GM12878 (cell line): ENCODE data around the gene LCE2A. TPM values are rescaled to one million over a fixed set of nuclear protein-coding genes. Genes with fewer than 3 reads are reported as not detected.

Source experiments
- ATAC-seq: fragments of 200-7000 bp; cut with Tn5 transposase; 3 replicates; pipeline ENCODE4 v1.9.1; 2020; ENCODE audit warnings: mild to moderate bottlenecking, moderate library complexity
- BruUV-seq: library from RNA; stranded (reverse); fragments of 400-500 nt; replicated peaks from 2 replicates; lab custom pipeline; 2021; lab: Mats Ljungman, UMichigan
- CTCF ChIA-PET: fragments of 300-600 bp; sonication (Branson Sonifier 250); formaldehyde crosslinking; extraction: SDS; loops from one replicate; lab custom pipeline; 2021; ENCODE audit warnings: inconsistent platforms; lab: Yijun Ruan, JAX
- POLR2A ChIA-PET: fragments of 350-600 bp; formaldehyde crosslinking; extraction: SDS; loops from one replicate; lab custom pipeline; 2021; ENCODE audit warnings: inconsistent platforms; lab: Charles Lee
- RAD21 ChIA-PET: fragments of 300-600 bp; sonication (Branson Sonifier 250); formaldehyde crosslinking; loops from one replicate; lab custom pipeline; 2023; ENCODE audit warnings: antibody characterized with exemption; ENCODE audit not compliant: unreplicated experiment; lab: Charles Lee
- SMC1A ChIA-PET: fragments of 300-600 bp; sonication (Branson Sonifier 250); formaldehyde crosslinking; loops from one replicate; lab custom pipeline; 2023; ENCODE audit not compliant: unreplicated experiment, uncharacterized antibody; lab: Charles Lee
- DNase-seq: peaks from one replicate; pipeline ENCODE4 v3.0.0-alpha.2; 2011; ENCODE audit warnings: low read depth, low spot score
- FAIRE-seq: peaks from 3 replicates; lab custom pipeline; 2011; peaks lifted over from hg19 to GRCh38; lab: Jason Lieb, UNC
- H2AFZ ChIP-seq: 2 replicates; pipeline ENCODE4 v1.6.0; 2011; ENCODE audit warnings: low read depth, low read length, control low read depth; ENCODE audit not compliant: control insufficient read depth
- H3K27ac ChIP-seq: 2 replicates; pipeline ENCODE4 v1.5.1; 2011; ENCODE audit warnings: control low read depth; ENCODE audit not compliant: control insufficient read depth, insufficient read depth
- H3K27me3 ChIP-seq, 2 experiments: replicated peaks in 1 of 2; 2 replicates each; pipeline versions ENCODE4 v1.6.0 to v1.6.1; 2011; ENCODE audit warnings: low read length in 1 of 2; ENCODE audit not compliant: control insufficient read depth in 2 of 2, insufficient read depth in 2 of 2
- H3K36me3 ChIP-seq, 2 experiments: 2 replicates each; pipeline ENCODE4 v1.5.1; 2011; ENCODE audit warnings: low read length in 1 of 2; ENCODE audit not compliant: control insufficient read depth in 2 of 2, insufficient read depth in 2 of 2
- H3K4me1 ChIP-seq: 2 replicates; pipeline ENCODE4 v1.6.1; 2011; ENCODE audit warnings: mild to moderate bottlenecking, low read length, moderate library complexity, mixed read lengths; ENCODE audit not compliant: control insufficient read depth, insufficient read depth
- H3K4me2 ChIP-seq: 2 replicates; pipeline ENCODE4 v1.6.0; 2011; ENCODE audit warnings: control low read depth; ENCODE audit not compliant: control insufficient read depth, insufficient read depth
- H3K4me3 ChIP-seq: fragments of 200-600 bp; sonication (generic); 2 replicates; pipeline ENCODE4 v1.5.1; 2016
- H3K79me2 ChIP-seq: 2 replicates; pipeline ENCODE4 v1.6.0; 2011; ENCODE audit warnings: low read length; ENCODE audit not compliant: control insufficient read depth, insufficient read depth
- H3K9ac ChIP-seq: 2 replicates; pipeline ENCODE4 v1.8.0; 2011; ENCODE audit warnings: low read length, control low read depth, mixed read lengths; ENCODE audit not compliant: control insufficient read depth, insufficient read depth
- H3K9me3 ChIP-seq: replicated peaks from 3 replicates; pipeline ENCODE4 v1.5.1; 2011; ENCODE audit warnings: mild to moderate bottlenecking, low read length; ENCODE audit not compliant: control insufficient read depth, insufficient read depth
- H4K20me1 ChIP-seq: 2 replicates; pipeline ENCODE4 v1.6.0; 2011; ENCODE audit not compliant: control insufficient read depth, insufficient read depth
- RBBP5 ChIP-seq: fragments of 200-600 bp; sonication (generic); conservative IDR thresholded peaks from 2 replicates; pipeline ENCODE4 v1.6.1; 2016
- WGBS: methylation state at CpG from one replicate; pipeline ENCODE4 v1.1.6; 2016; ENCODE audit warnings: low lambda C conversion rate; ENCODE audit not compliant: insufficient replicate concordance, insufficient coverage; ENCODE audit errors: missing lambda C conversion rate; 5-methylcytosine and 5-hydroxymethylcytosine counted together
- in situ Hi-C: fragments of 300-500 bp; cut with MboI; formaldehyde crosslinking; loops from 9 replicates; pipeline ENCODE4 v1.14.3; 2018; ENCODE audit warnings: mixed read lengths
- intact Hi-C: fragments of 100-400 bp; cut with micrococcal nuclease; formaldehyde crosslinking; loops from one replicate; pipeline ENCODE4 v1.14.2; 2022; ENCODE audit not compliant: unreplicated experiment
- polyA plus RNA-seq, 11 experiments: library from polyadenylated mRNA; depleted of rRNA in 4 of 11; unstranded in 6 of 11; stranded (reverse) in 5 of 11; fragments of >200 nt; fragmentation: Nextera tagmentation in 4 of 11; fragmentation: Illumina TruSeq in 1 of 11; extraction: Ambion mirVana in 4 of 11; extraction: Trizol in 1 of 11; gene quantifications; 1 replicate in 1 of 11; 2 replicates in 10 of 11; pipeline versions ENCODE4 v1.2.1 to v1.2.3, GENCODE V29; 2011 to 2016; ENCODE audit warnings: inconsistent platforms in 2 of 11, missing spikeins in 2 of 11, low read depth in 1 of 11
- total RNA-seq, 4 experiments: library from RNA; depleted of rRNA in 3 of 4; stranded (reverse); fragments of >200 nt in 3 of 4; fragmentation: Illumina TruSeq in 1 of 4; extraction: Trizol in 1 of 4; gene quantifications; 2 replicates each; pipeline versions ENCODE4 v1.2.1 to v1.2.3, GENCODE V29; 2013 to 2021
- TF ChIP-seq, protein P1 (sequence below): fragments of 450-650 bp; IDR thresholded peaks from 2 replicates; pipeline ENCODE4 v1.6.1; 2018; ENCODE audit warnings: mild to moderate bottlenecking, low read depth, moderate library complexity; ENCODE audit not compliant: partially characterized antibody
- TF ChIP-seq, protein P2 (sequence below): IDR thresholded peaks from 2 replicates; pipeline ENCODE4 v1.6.1; 2012; ENCODE audit warnings: low read depth, low read length, improper control_type of control experiment

LCE2A gene
- total and polyA plus RNA-seq, 10 of the 15 experiments (the other 5 are each of a cell fraction or from before 2014, with no cell fraction given) = not detected

DNA sequence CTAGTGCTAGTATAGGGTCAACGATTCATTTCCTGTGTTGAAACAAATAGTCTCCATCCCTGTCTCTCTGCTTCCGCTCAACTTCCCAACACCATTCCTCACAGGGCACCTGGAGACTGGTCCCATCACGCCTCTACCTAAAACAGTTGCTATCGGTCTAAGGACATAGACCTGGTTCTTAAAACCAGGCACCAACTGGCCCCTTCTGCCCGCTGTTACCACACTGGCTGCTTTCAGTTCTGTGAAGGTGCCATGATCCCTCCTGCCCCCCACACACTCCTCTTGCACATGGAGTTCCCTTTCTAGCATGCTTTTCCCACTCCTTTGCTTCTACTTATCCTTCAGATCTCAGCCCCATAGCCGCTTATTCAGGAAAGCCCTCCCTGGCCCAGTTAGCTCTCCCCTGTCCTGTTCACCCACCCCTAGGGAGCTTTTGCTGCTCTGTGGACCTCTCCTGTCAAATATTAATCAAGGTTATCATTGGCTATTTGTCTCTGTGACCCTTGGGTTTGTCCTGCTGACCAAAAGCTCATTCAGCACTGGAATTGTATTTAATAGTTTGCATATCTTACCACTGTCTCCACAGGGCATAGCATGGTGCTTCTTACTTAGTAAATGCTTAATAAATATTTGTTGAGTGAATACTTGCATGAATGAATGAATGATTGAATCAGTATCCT, 47.8 kb downstream of the LCE2A start:
- in situ Hi-C loops (no loop called here), intact Hi-C loops (no loop called here)
- Histone ChIP-seq H3K9me3 (no peaks in the 10 kb centered on the region), H2AFZ (no peak overlapping the region), H3K36me3 (no peaks in the 10 kb centered on the region), H3K27me3 (no peaks in the 10 kb centered on the region; a peak in 1 of 4 replicates), H3K4me1 (no peaks in the 10 kb centered on the region), H3K79me2 (no peaks in the 10 kb centered on the region), H3K27ac (no peak overlapping the region), H3K9ac (no peak overlapping the region), H4K20me1 (no peaks in the 10 kb centered on the region), H3K4me2 (no peak overlapping the region), H3K4me3 (no peak overlapping the region)
- POLR2A ChIA-PET = no interaction called here
- no peak for FAIRE-seq
- SMC1A ChIA-PET = no interaction called here
- no peak for ATAC-seq
- DNase-seq = no peak
- CTCF ChIA-PET = interaction anchor here (1.1 kb wide), 1 partner anchor 11 kb away, joined by 3 read pairs; no protein-coding TSS in a partner anchor
- whole genome bisulfite sequencing = 52% methylated on average over 6 of the region's 6 CpGs
- RAD21 ChIA-PET = no interaction called here
- no TSS peak for BruUV-seq
- no peak for TF ChIP-seq RBBP5
- TF ChIP-seq, protein P1, sequence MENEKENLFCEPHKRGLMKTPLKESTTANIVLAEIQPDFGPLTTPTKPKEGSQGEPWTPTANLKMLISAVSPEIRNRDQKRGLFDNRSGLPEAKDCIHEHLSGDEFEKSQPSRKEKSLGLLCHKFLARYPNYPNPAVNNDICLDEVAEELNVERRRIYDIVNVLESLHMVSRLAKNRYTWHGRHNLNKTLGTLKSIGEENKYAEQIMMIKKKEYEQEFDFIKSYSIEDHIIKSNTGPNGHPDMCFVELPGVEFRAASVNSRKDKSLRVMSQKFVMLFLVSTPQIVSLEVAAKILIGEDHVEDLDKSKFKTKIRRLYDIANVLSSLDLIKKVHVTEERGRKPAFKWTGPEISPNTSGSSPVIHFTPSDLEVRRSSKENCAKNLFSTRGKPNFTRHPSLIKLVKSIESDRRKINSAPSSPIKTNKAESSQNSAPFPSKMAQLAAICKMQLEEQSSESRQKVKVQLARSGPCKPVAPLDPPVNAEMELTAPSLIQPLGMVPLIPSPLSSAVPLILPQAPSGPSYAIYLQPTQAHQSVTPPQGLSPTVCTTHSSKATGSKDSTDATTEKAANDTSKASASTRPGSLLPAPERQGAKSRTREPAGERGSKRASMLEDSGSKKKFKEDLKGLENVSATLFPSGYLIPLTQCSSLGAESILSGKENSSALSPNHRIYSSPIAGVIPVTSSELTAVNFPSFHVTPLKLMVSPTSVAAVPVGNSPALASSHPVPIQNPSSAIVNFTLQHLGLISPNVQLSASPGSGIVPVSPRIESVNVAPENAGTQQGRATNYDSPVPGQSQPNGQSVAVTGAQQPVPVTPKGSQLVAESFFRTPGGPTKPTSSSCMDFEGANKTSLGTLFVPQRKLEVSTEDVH = no peak
- TF ChIP-seq, protein P2, sequence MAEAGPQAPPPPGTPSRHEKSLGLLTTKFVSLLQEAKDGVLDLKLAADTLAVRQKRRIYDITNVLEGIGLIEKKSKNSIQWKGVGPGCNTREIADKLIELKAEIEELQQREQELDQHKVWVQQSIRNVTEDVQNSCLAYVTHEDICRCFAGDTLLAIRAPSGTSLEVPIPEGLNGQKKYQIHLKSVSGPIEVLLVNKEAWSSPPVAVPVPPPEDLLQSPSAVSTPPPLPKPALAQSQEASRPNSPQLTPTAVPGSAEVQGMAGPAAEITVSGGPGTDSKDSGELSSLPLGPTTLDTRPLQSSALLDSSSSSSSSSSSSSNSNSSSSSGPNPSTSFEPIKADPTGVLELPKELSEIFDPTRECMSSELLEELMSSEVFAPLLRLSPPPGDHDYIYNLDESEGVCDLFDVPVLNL = no peak
